B cell (primary cell): ENCODE measurements around the gene CD34. TPM values are rescaled to one million over a fixed set of nuclear protein-coding genes. Genes with fewer than 3 reads are reported as not detected.
A peak's percentile ranks its signal among the peaks of the same experiment; 100 is the strongest.

Experiments
- ATAC-seq: fragments of 200-7000 bp; cut with Tn5 transposase; one replicate; pipeline ENCODE4 v1.10.0; 2021; ENCODE audit warnings: low read depth, mild to moderate bottlenecking, moderate number of reproducible peaks, moderate library complexity
- CTCF ChIA-PET: fragments of 350-600 bp; sonication (Branson Sonifier 250); formaldehyde crosslinking; loops from one replicate; lab custom pipeline; 2021; ENCODE audit warnings: antibody characterized with exemption, inconsistent platforms; lab: Charles Lee
- POLR2A ChIA-PET: fragments of 350-600 bp; sonication (Branson Sonifier 250); formaldehyde crosslinking; loops from one replicate; lab custom pipeline; 2021; ENCODE audit warnings: antibody characterized with exemption; lab: Charles Lee
- DNase-seq: peaks from one replicate; pipeline ENCODE4 v3.0.0; 2013
- H2AFZ ChIP-seq: 2 replicates; pipeline ENCODE4 v1.6.1; 2012; ENCODE audit warnings: mild to moderate bottlenecking, low read depth, low read length; ENCODE audit not compliant: insufficient read depth, poor library complexity, severe bottlenecking
- H3K27ac ChIP-seq, 2 donors: 1 replicate in 1 of 2; 2 replicates in 1 of 2; pipeline ENCODE4 v1.5.1; 2012 to 2013; ENCODE audit warnings: low read length in 2 of 2, mild to moderate bottlenecking in 2 of 2, moderate library complexity in 1 of 2
- H3K27me3 ChIP-seq, 4 experiments: fragments of 200-600 bp in 1 of 4; sonication (generic) in 1 of 4; replicated peaks in 1 of 4; 1 replicate in 2 of 4; 2 replicates in 2 of 4; pipeline versions ENCODE4 v1.6.1 to v1.7.0; 2013 to 2016; ENCODE audit warnings: low read length in 3 of 4, mild to moderate bottlenecking in 2 of 4, mixed read lengths in 1 of 4, moderate library complexity in 1 of 4; ENCODE audit not compliant: insufficient read depth in 4 of 4, control insufficient read depth in 3 of 4; ENCODE audit errors: control extremely low read depth in 1 of 4
- H3K36me3 ChIP-seq, 2 experiments: replicated peaks in 1 of 2; 1 replicate in 1 of 2; 2 replicates in 1 of 2; pipeline versions ENCODE4 v1.6.1 to v1.7.1; 2013; ENCODE audit warnings: low read length in 1 of 2; ENCODE audit not compliant: insufficient read depth in 2 of 2, control insufficient read depth in 1 of 2; ENCODE audit errors: control extremely low read depth in 1 of 2, extremely low read depth in 1 of 2
- H3K4me1 ChIP-seq, 2 donors: fragments of 200-600 bp in 1 of 2; sonication (generic) in 1 of 2; 1 replicate in 1 of 2; 2 replicates in 1 of 2; pipeline versions ENCODE4 v1.5.1 to v1.6.1; 2013 to 2017; ENCODE audit warnings: low read length in 2 of 2; ENCODE audit not compliant: control insufficient read depth in 2 of 2, insufficient read depth in 2 of 2
- H3K4me2 ChIP-seq: replicated peaks from 2 replicates; pipeline ENCODE3; 2012; ENCODE audit warnings: mild to moderate bottlenecking, low read depth, low read length; ENCODE audit not compliant: poor library complexity, severe bottlenecking
- H3K4me3 ChIP-seq, 5 experiments: fragments of 200-600 bp in 1 of 5; sonication (generic) in 1 of 5; 1 replicate in 3 of 5; 2 replicates in 2 of 5; pipeline versions ENCODE4 v1.5.1 to v1.7.0; 2011 to 2016; ENCODE audit warnings: low read length in 4 of 5, mild to moderate bottlenecking in 4 of 5, low read depth in 2 of 5, control low read depth in 1 of 5, moderate library complexity in 1 of 5; ENCODE audit not compliant: insufficient read depth in 1 of 5; ENCODE audit errors: control extremely low read depth in 1 of 5, extremely low read depth in 1 of 5
- H3K79me2 ChIP-seq: fragments of 200-600 bp; sonication (generic); one replicate; pipeline ENCODE4 v1.6.0; 2016; ENCODE audit warnings: low read length; ENCODE audit not compliant: control insufficient read depth, insufficient read depth
- H3K9ac ChIP-seq: fragments of 200-600 bp; sonication (generic); 2 replicates; pipeline ENCODE4 v1.6.1; 2017; ENCODE audit warnings: mild to moderate bottlenecking, low read length, moderate library complexity
- H3K9me3 ChIP-seq, 3 donors: one replicate each; pipeline versions ENCODE4 v1.6.1 to v1.7.1; 2013; ENCODE audit warnings: low read length in 2 of 3; ENCODE audit not compliant: control insufficient read depth in 2 of 3, insufficient read depth in 1 of 3; ENCODE audit errors: control extremely low read depth in 1 of 3
- H4K20me1 ChIP-seq: 2 replicates; pipeline ENCODE4 v1.6.0; 2012; ENCODE audit warnings: mild to moderate bottlenecking, low read length; ENCODE audit not compliant: insufficient read depth, control insufficient read depth, poor library complexity, severe bottlenecking
- H3K27ac Mint-ChIP-seq: one replicate; pipeline ENCODE4 v1.8.0; 2021; ENCODE audit warnings: mixed read lengths
- H3K27me3 Mint-ChIP-seq: one replicate; pipeline ENCODE4 v1.8.0; 2021; ENCODE audit warnings: mixed read lengths
- H3K4me1 Mint-ChIP-seq: one replicate; pipeline ENCODE4 v1.8.0; 2021; ENCODE audit warnings: mixed read lengths
- H3K4me3 Mint-ChIP-seq: one replicate; pipeline ENCODE4 v1.8.0; 2021; ENCODE audit warnings: mixed read lengths
- H3K9me3 Mint-ChIP-seq: one replicate; pipeline ENCODE4 v1.8.0; 2022; ENCODE audit warnings: mixed read lengths; ENCODE audit not compliant: insufficient read depth
- CTCF ChIP-seq: fragments of 200-600 bp; IDR thresholded peaks from one replicate; pipeline ENCODE4 v1.8.0; 2022; ENCODE audit warnings: antibody characterized with exemption, mild to moderate bottlenecking
- EZH2 ChIP-seq: IDR thresholded peaks from 2 replicates; pipeline ENCODE4 v1.6.1; 2012; ENCODE audit warnings: borderline replicate concordance, low read depth, mild to moderate bottlenecking, moderate library complexity, low read length; ENCODE audit not compliant: insufficient read depth, poor library complexity, severe bottlenecking
- WGBS: methylation state at CpG from one replicate; pipeline ENCODE4 v1.1.5; 2013; ENCODE audit warnings: missing lambda C conversion rate; ENCODE audit not compliant: insufficient coverage; 5-methylcytosine and 5-hydroxymethylcytosine counted together
- intact Hi-C: fragments of 100-400 bp; cut with micrococcal nuclease; formaldehyde crosslinking; loops from one replicate; pipeline ENCODE4 v1.10.0; 2022
- polyA plus RNA-seq: library from polyadenylated mRNA; depleted of rRNA; stranded (reverse); fragments of >200 nt; gene quantifications from 2 replicates; pipeline ENCODE4 v1.2.3, GENCODE V29; 2012
- total RNA-seq, 2 donors: library from RNA; stranded (reverse); fragments of 120-200 nt in 1 of 2; gene quantifications; 1 replicate in 1 of 2; 2 replicates in 1 of 2; pipeline versions ENCODE4 v1.2.3 to v1.2.4, GENCODE V29; 2013 to 2022

The CD34 gene
- total and polyA plus RNA-seq, 2 donors (not counting 1 experiment from before 2014, with no cell fraction given): not detected

GRCh38 chr1:207911856-207912760 lies 1.2 kb upstream of the CD34 start:
- peak overlapping the region; percentile 29 for H3K4me3 Mint-ChIP-seq
- H3K27me3 Mint-ChIP-seq: peaks cover 62% of the 10 kb centered on the region
- Histone ChIP-seq H3K9ac (no peak overlapping the region), H3K27ac (no peak overlapping the region), H3K9me3 (no peaks in the 10 kb centered on the region), H3K27me3 (peaks cover 0 to 32% (median 24%) of the 10 kb centered on the region in 4 experiments), H2AFZ (no peak overlapping the region), H3K4me1 (peaks cover 10 to 11% of the 10 kb centered on the region in 2 donors), H3K4me3 (no peak overlapping the region), H3K79me2 (no peaks in the 10 kb centered on the region), H4K20me1 (no peaks in the 10 kb centered on the region), H3K36me3 (no peaks in the 10 kb centered on the region), H3K4me2 (no peak overlapping the region)
- ChIA-PET CTCF (no interaction called here), POLR2A (no interaction called here)
- no peaks in the 10 kb centered on the region for H3K9me3 Mint-ChIP-seq
- ATAC-seq (no peak), DNase-seq (no peak)
- TF ChIP-seq CTCF (no peak), EZH2 (no peak)
- H3K4me1 Mint-ChIP-seq: peaks cover 11% of the 10 kb centered on the region
- 54% methylated on average over 4 of the region's 8 CpGs for WGBS
- intact Hi-C loops: no loop called here
- H3K27ac Mint-ChIP-seq: no peak overlapping the region

- no peak overlapping the region for H3K27ac ChIP-seq
- intact Hi-C loops: no loop called here
- no peak overlapping the region for H3K4me2 ChIP-seq
- H3K9ac ChIP-seq: no peak overlapping the region
- ATAC-seq (no peak), DNase-seq (no peak)
- no peaks in the 10 kb centered on the region for H3K79me2 ChIP-seq
- ChIA-PET POLR2A (no interaction called here), CTCF (no interaction called here)
- H3K27ac Mint-ChIP-seq: no peak overlapping the region
- peaks cover 60% of the 10 kb centered on the region for H3K27me3 Mint-ChIP-seq
- no peaks in the 10 kb centered on the region for H3K36me3 ChIP-seq
- H3K9me3 Mint-ChIP-seq: no peaks in the 10 kb centered on the region
- H4K20me1 ChIP-seq: no peaks in the 10 kb centered on the region
- peaks cover 10 to 11% of the 10 kb centered on the region in 2 donors for H3K4me1 ChIP-seq
- TF ChIP-seq CTCF (no peak), EZH2 (no peak)
- no peak overlapping the region for H3K4me3 ChIP-seq
- H3K4me3 Mint-ChIP-seq: peak overlapping the region; percentile 3
- peaks cover 0 to 32% (median 21%) of the 10 kb centered on the region in 4 experiments for H3K27me3 ChIP-seq
- no peaks in the 10 kb centered on the region for H3K9me3 ChIP-seq
- H2AFZ ChIP-seq: no peak overlapping the region
- 61% methylated on average over 4 of the region's 4 CpGs for WGBS
- peaks cover 11% of the 10 kb centered on the region for H3K4me1 Mint-ChIP-seq
These were observed 1.2 kb downstream of the CD34 start for GRCh38 chr1:207909687-207910086.
